A549 (cell line): ENCODE data around the gene SLC45A1.

Experiments used
- ESRRA ChIP-seq: fragments of 150-350 bp; IDR thresholded peaks from 2 replicates; pipeline ENCODE4 v1.6.1; 2014; ENCODE audit warnings: mild to moderate bottlenecking, low read length, borderline replicate concordance
- HDAC2 ChIP-seq: fragments of 200-600 bp; sonication (generic); IDR thresholded peaks from 2 replicates; pipeline ENCODE4 v1.6.1; 2016
- MAX ChIP-seq: IDR thresholded peaks from 2 replicates; pipeline ENCODE4 v1.6.1; 2012
- MYC ChIP-seq: IDR thresholded peaks from 2 replicates; pipeline ENCODE4 v1.6.1; 2012; ENCODE audit warnings: mild to moderate bottlenecking, inconsistent platforms, low read length, improper control_type of control experiment, borderline replicate concordance
- RFX5 ChIP-seq: fragments of 450-650 bp; IDR thresholded peaks from 2 replicates; pipeline ENCODE4 v1.7.1; 2014; ENCODE audit warnings: antibody characterized with exemption, mild to moderate bottlenecking, moderate library complexity
- USF2 ChIP-seq: fragments of 450-650 bp; IDR thresholded peaks from 2 replicates; pipeline ENCODE4 v1.6.1; 2014; ENCODE audit warnings: antibody characterized with exemption
- TF ChIP-seq, protein P1 (sequence below): fragments of >200 bp; sonication (Bioruptor Twin); formaldehyde crosslinking; IDR thresholded peaks from 3 replicates; pipeline ENCODE4 v1.5.1; 2016

- TF ChIP-seq USF2 (no peak), HDAC2 (no peak), RFX5 (no peak), ESRRA (no peak), MAX (no peak), MYC (no peak)
- TF ChIP-seq, protein P1, sequence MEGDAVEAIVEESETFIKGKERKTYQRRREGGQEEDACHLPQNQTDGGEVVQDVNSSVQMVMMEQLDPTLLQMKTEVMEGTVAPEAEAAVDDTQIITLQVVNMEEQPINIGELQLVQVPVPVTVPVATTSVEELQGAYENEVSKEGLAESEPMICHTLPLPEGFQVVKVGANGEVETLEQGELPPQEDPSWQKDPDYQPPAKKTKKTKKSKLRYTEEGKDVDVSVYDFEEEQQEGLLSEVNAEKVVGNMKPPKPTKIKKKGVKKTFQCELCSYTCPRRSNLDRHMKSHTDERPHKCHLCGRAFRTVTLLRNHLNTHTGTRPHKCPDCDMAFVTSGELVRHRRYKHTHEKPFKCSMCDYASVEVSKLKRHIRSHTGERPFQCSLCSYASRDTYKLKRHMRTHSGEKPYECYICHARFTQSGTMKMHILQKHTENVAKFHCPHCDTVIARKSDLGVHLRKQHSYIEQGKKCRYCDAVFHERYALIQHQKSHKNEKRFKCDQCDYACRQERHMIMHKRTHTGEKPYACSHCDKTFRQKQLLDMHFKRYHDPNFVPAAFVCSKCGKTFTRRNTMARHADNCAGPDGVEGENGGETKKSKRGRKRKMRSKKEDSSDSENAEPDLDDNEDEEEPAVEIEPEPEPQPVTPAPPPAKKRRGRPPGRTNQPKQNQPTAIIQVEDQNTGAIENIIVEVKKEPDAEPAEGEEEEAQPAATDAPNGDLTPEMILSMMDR: no peak
These were observed 56.4 kb downstream of the SLC45A1 start for GRCh38 chr1:8374356-8374755.
